Left ventricle myocardium inferior (tissue), 1 donor: Measurements from ENCODE around the gene SCAND1. TPM values are rescaled to one million over a fixed set of nuclear protein-coding genes. Genes with fewer than 3 reads are reported as not detected.

ENCODE experiments used
- DNase-seq: peaks from one replicate; pipeline ENCODE4 v3.0.0-alpha.2; 2020
- H3K27ac ChIP-seq: fragments of 200-600 bp; replicated peaks from 2 replicates; pipeline ENCODE4 v1.8.0; 2021
- H3K27me3 ChIP-seq: fragments of 200-600 bp; 2 replicates; pipeline ENCODE4 v1.8.0; 2021; ENCODE audit warnings: low read depth
- H3K36me3 ChIP-seq: fragments of 200-600 bp; 2 replicates; pipeline ENCODE4 v1.8.0; 2021
- H3K4me1 ChIP-seq: fragments of 200-600 bp; 2 replicates; pipeline ENCODE4 v1.8.0; 2021
- H3K4me3 ChIP-seq: fragments of 200-600 bp; 2 replicates; pipeline ENCODE4 v1.8.0; 2021; ENCODE audit warnings: mild to moderate bottlenecking, moderate library complexity
- H3K9me3 ChIP-seq: fragments of 200-600 bp; replicated peaks from 2 replicates; pipeline ENCODE4 v1.8.0; 2021
- CTCF ChIP-seq: fragments of 200-600 bp; IDR thresholded peaks from 2 replicates; pipeline ENCODE4 v1.8.0; 2021; ENCODE audit warnings: antibody characterized with exemption, mild to moderate bottlenecking, borderline replicate concordance
- intact Hi-C: fragments of 100-400 bp; cut with micrococcal nuclease; formaldehyde crosslinking; loops from one replicate; pipeline ENCODE4 v1.11.0; 2022
- total RNA-seq: library from RNA; stranded (reverse); fragmentation: NEBNext Ultra II Directional; extraction: Animal tissue kit (Norgen Biotek cat#: 25700); gene quantifications from one replicate; pipeline ENCODE4 v1.2.1, GENCODE V29; 2021
- donor health status: DM: no; HTN: yes; CAD: no; lungs with severe emphysema.

The SCAND1 gene
- total RNA-seq, 1 donor from 2014 or later: 40.0 TPM

GRCh38 chr20:35910254-35910653 lies 44.0 kb downstream of the SCAND1 start:
- TF ChIP-seq CTCF: no peak
- Histone ChIP-seq H3K4me3 (no peak overlapping the region), H3K36me3 (peaks cover 42% of the 10 kb centered on the region), H3K27ac (no peak overlapping the region), H3K27me3 (no peaks in the 10 kb centered on the region), H3K4me1 (peaks cover 27% of the 10 kb centered on the region), H3K9me3 (no peaks in the 10 kb centered on the region)
- DNase-seq: no peak
- intact Hi-C loops: no loop called here

- H3K27ac ChIP-seq: no peak overlapping the region
- peaks cover 38% of the 10 kb centered on the region for H3K36me3 ChIP-seq
- no peak for TF ChIP-seq CTCF
- peaks cover 27% of the 10 kb centered on the region for H3K4me1 ChIP-seq
- no peaks in the 10 kb centered on the region for H3K9me3 ChIP-seq
- H3K4me3 ChIP-seq: no peak overlapping the region
- intact Hi-C loops: no loop called here
- DNase-seq: no peak
- no peaks in the 10 kb centered on the region for H3K27me3 ChIP-seq
These were observed 44.5 kb downstream of the SCAND1 start for GRCh38 chr20:35909796-35910195.

- no peak for DNase-seq
- no peak overlapping the region for H3K27ac ChIP-seq
- H3K36me3 ChIP-seq: peaks cover 32% of the 10 kb centered on the region
- peaks cover 27% of the 10 kb centered on the region for H3K4me1 ChIP-seq
- H3K27me3 ChIP-seq: no peaks in the 10 kb centered on the region
- no peaks in the 10 kb centered on the region for H3K9me3 ChIP-seq
- no peak for TF ChIP-seq CTCF
- H3K4me3 ChIP-seq: no peak overlapping the region
- intact Hi-C loops: no loop called here
These were observed 45.1 kb downstream of the SCAND1 start for GRCh38 chr20:35909176-35909575.

GRCh38 chr20:35908007-35908406 lies 46.3 kb downstream of the SCAND1 start:
- TF ChIP-seq CTCF: no peak
- no peaks in the 10 kb centered on the region for H3K27me3 ChIP-seq
- DNase-seq: no peak
- H3K4me3 ChIP-seq: no peak overlapping the region
- intact Hi-C loops: no loop called here
- H3K36me3 ChIP-seq: peaks cover 20% of the 10 kb centered on the region
- H3K27ac ChIP-seq: peak overlapping the region; percentile 59
- H3K4me1 ChIP-seq: peaks cover 27% of the 10 kb centered on the region
- no peaks in the 10 kb centered on the region for H3K9me3 ChIP-seq

GRCh38 chr20:35907017-35907701 lies 47.1 kb downstream of the SCAND1 start:
- no peak for TF ChIP-seq CTCF
- Histone ChIP-seq H3K4me3 (no peak overlapping the region), H3K27ac (peak overlapping the region; percentile 59), H3K4me1 (peaks cover 31% of the 10 kb centered on the region), H3K9me3 (no peaks in the 10 kb centered on the region), H3K36me3 (peaks cover 14% of the 10 kb centered on the region), H3K27me3 (no peaks in the 10 kb centered on the region)
- intact Hi-C loops: no loop called here
- peak; percentile 49 for DNase-seq
